ENCODE data around the gene PTPN20.

PTPN20 gene

GRCh38 chr10:47023237-47024045 lies 112.2 kb downstream of the PTPN20 start:
- no peak overlapping the region for H3K4me3 Mint-ChIP-seq
- H3K4me1 Mint-ChIP-seq (ENCODE audit: low read depth) = peaks cover 2% of the 10 kb centered on the region
- no peaks in the 10 kb centered on the region for H3K36me3 Mint-ChIP-seq
- H3K9me3 Mint-ChIP-seq (ENCODE audit: low read depth) = no peaks in the 10 kb centered on the region
- no peaks in the 10 kb centered on the region for H3K27me3 Mint-ChIP-seq
- H3K27ac Mint-ChIP-seq = no peak overlapping the region

GRCh38 chr10:47024046-47024322 lies 112.8 kb downstream of the PTPN20 start:
- no peak overlapping the region for H3K4me3 Mint-ChIP-seq
- no peaks in the 10 kb centered on the region for H3K27me3 Mint-ChIP-seq
- H3K36me3 Mint-ChIP-seq = no peaks in the 10 kb centered on the region
- peaks cover 2% of the 10 kb centered on the region for H3K4me1 Mint-ChIP-seq (ENCODE audit: low read depth)
- H3K9me3 Mint-ChIP-seq (ENCODE audit: low read depth) = no peaks in the 10 kb centered on the region
- H3K27ac Mint-ChIP-seq = no peak overlapping the region

- Mint-ChIP-seq H3K4me1 (ENCODE audit: low read depth) (peaks cover 2% of the 10 kb centered on the region), H3K27ac (no peak overlapping the region), H3K36me3 (no peaks in the 10 kb centered on the region), H3K27me3 (no peaks in the 10 kb centered on the region), H3K4me3 (no peak overlapping the region), H3K9me3 (ENCODE audit: low read depth) (no peaks in the 10 kb centered on the region)
These were observed 113.4 kb downstream of the PTPN20 start for GRCh38 chr10:47024399-47025252.

- Mint-ChIP-seq H3K27me3 (no peaks in the 10 kb centered on the region), H3K4me1 (ENCODE audit: low read depth) (peaks cover 2% of the 10 kb centered on the region), H3K9me3 (ENCODE audit: low read depth) (no peaks in the 10 kb centered on the region), H3K27ac (no peak overlapping the region), H3K4me3 (no peak overlapping the region), H3K36me3 (no peaks in the 10 kb centered on the region)
These were observed 114.0 kb downstream of the PTPN20 start for GRCh38 chr10:47025253-47025539.

GRCh38 chr10:47025540-47026300 lies 114.5 kb downstream of the PTPN20 start:
- no peak overlapping the region for H3K27ac Mint-ChIP-seq
- H3K36me3 Mint-ChIP-seq = no peaks in the 10 kb centered on the region
- H3K4me3 Mint-ChIP-seq = no peak overlapping the region
- H3K27me3 Mint-ChIP-seq = no peaks in the 10 kb centered on the region
- H3K9me3 Mint-ChIP-seq (ENCODE audit: low read depth) = no peaks in the 10 kb centered on the region
- peaks cover 2% of the 10 kb centered on the region for H3K4me1 Mint-ChIP-seq (ENCODE audit: low read depth)

DNA sequence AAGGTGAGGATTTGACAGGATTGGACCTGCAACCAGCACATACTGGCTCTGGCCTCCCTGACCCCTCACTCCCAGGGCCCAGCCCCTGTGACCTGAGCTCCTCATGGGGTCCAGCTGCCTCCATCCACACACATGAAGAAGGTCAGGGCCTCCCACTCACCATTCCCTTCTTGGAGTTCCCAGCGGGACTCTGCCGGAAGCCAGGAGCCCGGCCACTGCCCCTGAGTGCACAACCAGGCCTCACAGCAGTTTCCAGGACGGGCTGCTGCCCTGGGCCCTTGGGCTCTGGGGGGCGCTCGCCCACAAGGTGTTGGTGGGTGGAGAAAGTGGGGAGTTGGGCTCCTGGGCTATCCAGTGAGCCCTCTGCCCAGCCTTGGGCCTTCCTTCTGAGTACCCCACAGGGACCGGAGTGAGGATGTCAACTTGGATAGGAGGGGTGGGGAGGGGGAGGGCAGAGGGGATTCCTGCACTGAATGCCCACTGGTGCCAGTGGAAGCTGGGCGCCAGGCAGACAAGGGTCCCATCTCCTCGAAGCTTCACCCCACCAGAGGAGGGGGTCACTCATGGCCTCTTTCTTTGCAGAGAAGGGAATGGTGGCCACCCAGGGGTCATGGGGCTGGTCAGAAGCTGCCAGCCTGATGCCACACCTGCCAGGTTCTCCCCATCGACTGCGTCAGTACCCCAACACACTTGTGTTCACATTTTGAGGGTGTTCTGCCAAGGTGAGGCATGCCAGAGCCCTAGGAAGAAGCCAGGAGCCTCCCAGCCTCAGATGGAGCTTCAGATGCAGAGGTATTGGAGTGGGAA lies 115.3 kb downstream of the PTPN20 start:
- Mint-ChIP-seq H3K27me3 (no peaks in the 10 kb centered on the region), H3K36me3 (no peaks in the 10 kb centered on the region), H3K9me3 (ENCODE audit: low read depth) (no peaks in the 10 kb centered on the region), H3K4me3 (no peak overlapping the region), H3K4me1 (ENCODE audit: low read depth) (peaks cover 2% of the 10 kb centered on the region), H3K27ac (no peak overlapping the region)

DNA sequence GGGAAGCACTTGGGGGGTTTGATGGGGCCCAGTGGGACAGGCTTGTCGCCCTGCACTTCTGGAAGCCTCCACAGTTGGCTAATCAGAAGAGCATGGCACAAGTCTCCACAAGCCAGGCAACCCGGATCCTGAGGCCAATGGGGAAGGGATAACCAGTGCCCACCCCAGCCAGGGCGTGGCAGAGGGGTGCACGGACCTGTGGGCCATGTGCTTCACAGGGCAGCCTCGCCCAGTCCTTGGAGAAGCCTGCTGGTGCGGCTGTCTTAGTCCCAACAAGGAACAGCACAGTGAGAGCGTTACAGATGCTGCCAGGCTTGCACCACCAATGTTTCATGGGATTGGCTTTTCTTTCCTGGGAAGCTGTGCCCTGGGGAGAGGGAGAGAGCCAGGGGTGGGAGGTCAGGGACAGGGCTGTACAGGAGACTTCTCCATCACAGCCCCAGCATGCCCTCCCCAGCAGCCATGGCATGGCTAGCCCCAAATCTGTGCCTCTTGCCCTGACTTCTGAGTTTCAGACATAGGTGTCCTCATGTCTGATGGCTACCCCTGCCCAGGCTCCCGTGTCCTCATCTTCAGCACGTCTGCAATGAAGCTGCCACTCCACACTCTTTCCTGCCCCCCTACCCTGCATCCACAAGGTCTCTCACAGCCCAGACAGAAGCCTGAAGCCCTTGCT lies 116.0 kb downstream of the PTPN20 start:
- H3K9me3 Mint-ChIP-seq (ENCODE audit: low read depth) = no peaks in the 10 kb centered on the region
- no peak overlapping the region for H3K27ac Mint-ChIP-seq
- H3K27me3 Mint-ChIP-seq = no peaks in the 10 kb centered on the region
- no peaks in the 10 kb centered on the region for H3K36me3 Mint-ChIP-seq
- peaks cover 2% of the 10 kb centered on the region for H3K4me1 Mint-ChIP-seq (ENCODE audit: low read depth)
- H3K4me3 Mint-ChIP-seq = no peak overlapping the region

- Mint-ChIP-seq H3K4me3 (no peak overlapping the region), H3K36me3 (no peaks in the 10 kb centered on the region), H3K27ac (no peak overlapping the region), H3K9me3 (ENCODE audit: low read depth) (no peaks in the 10 kb centered on the region), H3K4me1 (ENCODE audit: low read depth) (peaks cover 2% of the 10 kb centered on the region), H3K27me3 (no peaks in the 10 kb centered on the region)
These were observed 116.6 kb downstream of the PTPN20 start for GRCh38 chr10:47027784-47028260.

DNA sequence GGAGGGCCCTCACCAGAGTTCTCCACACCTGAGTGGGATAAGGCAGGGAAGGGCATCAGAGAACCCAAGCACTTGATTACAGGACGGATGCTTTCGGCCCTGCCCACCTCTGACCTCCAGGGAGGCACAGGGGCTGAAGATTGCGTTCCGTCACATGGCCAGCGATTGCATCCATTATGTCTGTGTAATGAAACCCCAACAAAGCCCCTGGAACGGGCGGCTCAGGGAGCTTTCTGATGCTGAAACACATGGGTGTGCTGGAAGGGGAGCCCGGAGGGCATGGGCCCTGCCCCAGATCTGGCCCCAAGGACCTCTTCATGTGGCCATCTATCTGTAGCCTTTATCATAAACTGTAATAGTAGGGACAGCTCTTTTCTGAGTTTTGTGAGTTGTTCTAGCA lies 117.2 kb downstream of the PTPN20 start:
- H3K27me3 Mint-ChIP-seq = no peaks in the 10 kb centered on the region
- H3K4me1 Mint-ChIP-seq (ENCODE audit: low read depth) = peaks cover 2% of the 10 kb centered on the region
- H3K27ac Mint-ChIP-seq = no peak overlapping the region
- H3K9me3 Mint-ChIP-seq (ENCODE audit: low read depth) = no peaks in the 10 kb centered on the region
- H3K4me3 Mint-ChIP-seq = no peak overlapping the region
- no peaks in the 10 kb centered on the region for H3K36me3 Mint-ChIP-seq

DNA sequence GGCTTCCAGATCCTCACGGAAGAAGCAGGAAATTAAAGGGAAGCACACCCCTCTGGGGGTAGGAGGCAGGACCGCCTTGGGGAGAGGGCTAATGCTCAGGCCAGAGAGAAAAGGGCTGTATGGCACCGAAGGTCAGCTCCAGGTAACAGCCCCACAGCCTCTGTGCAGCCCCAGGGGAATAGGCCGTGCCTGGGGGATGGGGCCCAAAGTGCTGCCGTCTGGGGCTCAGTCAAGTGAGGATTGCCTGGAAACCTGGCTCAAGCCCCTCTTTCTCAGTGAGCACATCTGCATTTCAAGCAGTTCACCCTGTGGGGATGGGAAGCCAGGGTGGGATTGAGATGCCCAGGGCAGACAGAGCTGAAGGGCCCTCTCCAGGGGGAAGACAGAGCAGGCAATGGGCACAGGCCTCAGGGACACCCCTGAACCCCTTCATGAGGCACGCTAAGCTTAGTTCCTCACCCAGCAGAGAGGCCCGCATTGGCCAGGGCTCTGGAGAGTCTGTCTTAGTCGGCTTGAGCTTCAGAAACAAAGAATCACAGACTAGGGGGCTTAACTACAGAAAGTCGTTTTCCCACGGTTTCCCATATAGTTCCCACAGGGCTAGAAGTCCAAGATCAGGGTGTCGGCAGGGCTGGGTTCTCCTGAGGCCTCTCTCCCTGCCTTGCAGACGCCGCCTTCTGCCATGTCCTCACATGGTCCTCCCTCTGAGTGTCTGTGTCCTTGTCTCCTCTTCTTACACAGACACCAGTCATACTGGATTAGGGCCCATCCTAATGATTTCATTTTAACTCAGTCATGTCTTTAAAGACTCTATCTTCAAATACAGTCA lies 118.2 kb downstream of the PTPN20 start:
- Mint-ChIP-seq H3K4me1 (ENCODE audit: low read depth) (peaks cover 2% of the 10 kb centered on the region), H3K4me3 (no peak overlapping the region), H3K27me3 (no peaks in the 10 kb centered on the region), H3K36me3 (no peaks in the 10 kb centered on the region), H3K9me3 (ENCODE audit: low read depth) (no peaks in the 10 kb centered on the region), H3K27ac (no peak overlapping the region)

GRCh38 chr10:47030191-47030703 lies 119.0 kb downstream of the PTPN20 start:
- Mint-ChIP-seq H3K9me3 (ENCODE audit: low read depth) (no peaks in the 10 kb centered on the region), H3K27ac (no peak overlapping the region), H3K27me3 (no peaks in the 10 kb centered on the region), H3K36me3 (no peaks in the 10 kb centered on the region), H3K4me1 (ENCODE audit: low read depth) (no peaks in the 10 kb centered on the region), H3K4me3 (no peak overlapping the region)

GRCh38 chr10:47031211-47031900 lies 120.1 kb downstream of the PTPN20 start:
- H3K27me3 Mint-ChIP-seq = no peaks in the 10 kb centered on the region
- no peak overlapping the region for H3K4me3 Mint-ChIP-seq
- no peaks in the 10 kb centered on the region for H3K4me1 Mint-ChIP-seq (ENCODE audit: low read depth)
- no peaks in the 10 kb centered on the region for H3K36me3 Mint-ChIP-seq
- H3K27ac Mint-ChIP-seq = no peak overlapping the region
- no peaks in the 10 kb centered on the region for H3K9me3 Mint-ChIP-seq (ENCODE audit: low read depth)

DNA sequence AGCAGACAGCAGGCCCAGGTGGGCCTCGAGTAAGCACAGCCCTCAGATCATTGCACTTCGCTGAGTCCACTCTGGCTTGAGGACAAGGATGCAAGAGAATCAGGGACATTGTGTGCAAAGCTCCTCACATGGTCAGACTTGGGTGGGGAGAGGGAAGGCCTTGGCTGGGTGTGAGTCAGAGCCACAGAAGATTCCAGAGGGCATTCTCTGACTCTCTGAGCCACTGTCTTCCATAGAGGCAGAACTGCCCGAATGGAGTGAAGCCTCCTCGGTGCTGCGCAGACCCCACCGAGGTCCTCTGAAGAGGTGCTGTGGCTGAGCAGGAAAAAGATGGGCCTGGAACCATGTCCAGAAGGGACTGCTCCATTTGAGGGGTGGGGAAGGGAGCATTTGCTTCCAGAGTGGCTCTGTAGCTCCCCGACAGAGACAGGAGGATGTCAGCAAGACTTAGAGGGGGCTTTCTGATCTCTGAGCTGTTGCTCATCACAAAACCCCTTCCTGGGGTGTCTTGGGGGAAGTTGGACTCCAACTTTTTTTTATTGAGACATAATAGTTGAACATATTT lies 120.8 kb downstream of the PTPN20 start:
- no peak overlapping the region for H3K27ac Mint-ChIP-seq
- H3K4me1 Mint-ChIP-seq (ENCODE audit: low read depth) = no peaks in the 10 kb centered on the region

More for the DNA sequence above, 120.8 kb downstream of the PTPN20 start:
- no peaks in the 10 kb centered on the region for H3K9me3 Mint-ChIP-seq (ENCODE audit: low read depth)
- H3K36me3 Mint-ChIP-seq = no peaks in the 10 kb centered on the region
- no peak overlapping the region for H3K4me3 Mint-ChIP-seq
- H3K27me3 Mint-ChIP-seq = no peaks in the 10 kb centered on the region

Measured in activated naive CD8-positive, alpha-beta T cell (primary cell).